Body of pancreas (tissue), 4 donors: ENCODE data around the gene NCBP2L. TPM values are rescaled to one million over a fixed set of nuclear protein-coding genes. Genes with fewer than 3 reads are reported as not detected.

Experiments used
- ATAC-seq: fragments of 150-250 bp; one replicate; pipeline ENCODE4 v1.9.1; 2016
- DNase-seq, 4 donors: peaks; one replicate each; pipeline ENCODE4 v3.0.0-alpha.2; 2019
- H3K27ac ChIP-seq, 4 donors: fragments of 200-600 bp; sonication (generic); 1 replicate in 3 of 4; 2 replicates in 1 of 4; pipeline versions ENCODE4 v1.5.1 to v1.6.1; 2016 to 2019; ENCODE audit warnings: mild to moderate bottlenecking in 1 of 4, mixed read lengths in 1 of 4, moderate library complexity in 1 of 4
- H3K27me3 ChIP-seq, 2 donors: fragments of 200-600 bp; sonication (generic); one replicate each; pipeline ENCODE4 v1.6.0; 2016; ENCODE audit warnings: mild to moderate bottlenecking in 1 of 2
- H3K36me3 ChIP-seq, 2 donors: fragments of 200-600 bp; sonication (generic); replicated peaks in 1 of 2; 2 replicates each; pipeline ENCODE4 v1.5.1; 2016; ENCODE audit warnings: low read depth in 2 of 2; ENCODE audit not compliant: insufficient read depth in 1 of 2
- H3K4me1 ChIP-seq: fragments of 200-600 bp; sonication (generic); one replicate; pipeline ENCODE4 v1.6.0; 2016
- H3K4me3 ChIP-seq, 2 donors: fragments of 200-600 bp; sonication (generic); 1 replicate in 1 of 2; 2 replicates in 1 of 2; pipeline ENCODE4 v1.5.1; 2016 to 2019
- H3K9me3 ChIP-seq, 3 donors: fragments of 200-600 bp; sonication (generic); 1 replicate in 2 of 3; 2 replicates in 1 of 3; pipeline ENCODE4 v1.5.1; 2016
- CTCF ChIP-seq, 7 experiments: fragments of 450-650 bp in 4 of 7; fragments of 200-600 bp in 3 of 7; sonication (generic) in 3 of 7; IDR thresholded peaks; one replicate each; pipeline ENCODE4 v1.5.1; 2016 to 2019; ENCODE audit warnings: antibody characterized with exemption in 7 of 7
- POLR2A ChIP-seq, 3 donors: fragments of 450-650 bp; IDR thresholded peaks; one replicate each; pipeline ENCODE4 v1.6.1; 2016; ENCODE audit warnings: antibody characterized with exemption in 3 of 3, mild to moderate bottlenecking in 2 of 3
- WGBS, 2 donors: methylation state at CpG; one replicate each; pipeline ENCODE4 v1.1.5; 2017; 5-methylcytosine and 5-hydroxymethylcytosine counted together
- intact Hi-C: fragments of 100-400 bp; cut with DNase I; formaldehyde crosslinking; loops from one replicate; pipeline ENCODE4 v1.15.1; 2023
- total RNA-seq, 2 donors: library from RNA; depleted of rRNA; stranded (reverse); fragments of >200 nt; gene quantifications; one replicate each; pipeline ENCODE4 v1.1.0, GENCODE V29; 2016

NCBP2L gene
- total RNA-seq, 2 donors from 2014 or later: not detected

GRCh38 chrX:107825698-107826237 lies 48.2 kb downstream of the NCBP2L start, which contains the start of gene MID2:
Gene MID2, plus strand, starts transcription at chrX:107825866. Its CDS starts 561 bp downstream, at chrX:107826427.
- H3K9me3 ChIP-seq: no peaks in the 10 kb centered on the region
- 0% methylated on average over 1 to 15 of the region's 32 CpGs for WGBS, 2 donors
- ATAC-seq (peak; percentile 76), DNase-seq (peak; percentile 66 to 84 (median 77))
- H3K4me3 ChIP-seq: peak within 1 kb of the TSS in 1 of 2 donors; percentile 10
- H3K36me3 ChIP-seq: no peaks in the 10 kb centered on the region
- peak within 1 kb of the TSS; percentile 59 to 91 (median 86) for H3K27ac ChIP-seq
- intact Hi-C loops: no loop called here
- peak; percentile 6 to 51 (median 43) for TF ChIP-seq POLR2A (IDR thresholded peaks at IDR 0.05)
- TF ChIP-seq CTCF (IDR thresholded peaks at IDR 0.05): no peak
- H3K27me3 ChIP-seq: no peaks in the 10 kb centered on the region
- H3K4me1 ChIP-seq: no peaks in the 10 kb centered on the region

GRCh38 chrX:107826238-107827029 lies 48.9 kb downstream of the NCBP2L start:
- no peaks in the 10 kb centered on the region for H3K36me3 ChIP-seq
- peak in 2 of 3 donors; percentile 43 to 52 for TF ChIP-seq POLR2A (IDR thresholded peaks at IDR 0.05)
- TF ChIP-seq CTCF (IDR thresholded peaks at IDR 0.05): no peak
- H3K9me3 ChIP-seq: no peaks in the 10 kb centered on the region
- intact Hi-C loops: no loop called here
- H3K4me3 ChIP-seq: peak overlapping the region in 1 of 2 donors; percentile 10
- peak overlapping the region; percentile 59 to 91 (median 86) for H3K27ac ChIP-seq
- no peaks in the 10 kb centered on the region for H3K4me1 ChIP-seq
- no peaks in the 10 kb centered on the region for H3K27me3 ChIP-seq
- WGBS, 2 donors: 1% methylated on average over 29 of the region's 100 CpGs; no CpG with 5 or more reads in 1 of the 2 donors
- ATAC-seq: peak; percentile 68
- DNase-seq: peak; percentile 32 to 50 (median 37)

GRCh38 chrX:107827030-107827831 lies 49.7 kb downstream of the NCBP2L start:
- DNase-seq: no peak
- no peak overlapping the region for H3K4me3 ChIP-seq
- peak overlapping the region; percentile 59 to 91 (median 86) for H3K27ac ChIP-seq
- intact Hi-C loops: no loop called here
- ATAC-seq: no peak
- H3K27me3 ChIP-seq: no peaks in the 10 kb centered on the region
- TF ChIP-seq CTCF (IDR thresholded peaks at IDR 0.05) (no peak), POLR2A (IDR thresholded peaks at IDR 0.05) (no peak)
- H3K4me1 ChIP-seq: no peaks in the 10 kb centered on the region
- 8 to 11% methylated on average over 13 of the region's 13 CpGs for WGBS, 2 donors
- H3K36me3 ChIP-seq: no peaks in the 10 kb centered on the region
- no peaks in the 10 kb centered on the region for H3K9me3 ChIP-seq

- ATAC-seq (no peak), DNase-seq (no peak)
- intact Hi-C loops: no loop called here
- Histone ChIP-seq H3K27me3 (no peaks in the 10 kb centered on the region), H3K9me3 (no peaks in the 10 kb centered on the region), H3K4me3 (no peak overlapping the region), H3K4me1 (no peaks in the 10 kb centered on the region), H3K27ac (no peak overlapping the region), H3K36me3 (no peaks in the 10 kb centered on the region)
- WGBS, 2 donors: 64 to 69% methylated on average over 4 of the region's 4 CpGs
- TF ChIP-seq CTCF (IDR thresholded peaks at IDR 0.05) (no peak), POLR2A (IDR thresholded peaks at IDR 0.05) (no peak)
These were observed 50.3 kb downstream of the NCBP2L start for GRCh38 chrX:107827852-107828251.
